ENCODE data around the gene BRINP1.

The BRINP1 gene

GRCh38 chr9:119126040-119126439 is 243.2 kb downstream of the BRINP1 start:
- DNase-seq (ENCODE audit: low spot score) = peak; percentile 18

GRCh38 chr9:119121899-119122298 is 247.3 kb downstream of the BRINP1 start:
- DNase-seq (ENCODE audit: low spot score) = no peak

- DNase-seq (ENCODE audit: low spot score) = no peak
Measured at GRCh38 chr9:119117409-119117808, 251.8 kb downstream of the BRINP1 start.
